Prostate gland (tissue), 2 donors: ENCODE results near the gene USP19. TPM values are rescaled to one million over a fixed set of nuclear protein-coding genes. Genes with fewer than 3 reads are reported as not detected.

Experiments
- DNase-seq: peaks from one replicate; pipeline ENCODE4 v3.0.0-alpha.2; 2019; ENCODE audit warnings: low spot score
- H3K27ac ChIP-seq, 2 donors: fragments of 200-600 bp; sonication (generic); 2 replicates each; pipeline ENCODE4 v1.5.1; 2017 to 2019
- H3K27me3 ChIP-seq: fragments of 200-600 bp; sonication (generic); replicated peaks from 2 replicates; pipeline ENCODE4 v1.5.1; 2019; ENCODE audit not compliant: insufficient read depth
- H3K36me3 ChIP-seq, 2 donors: fragments of 200-600 bp; sonication (generic); 1 replicate in 1 of 2; 2 replicates in 1 of 2; pipeline versions ENCODE4 v1.5.1 to v1.8.1; 2017 to 2019
- H3K4me1 ChIP-seq: fragments of 200-600 bp; sonication (generic); replicated peaks from 2 replicates; pipeline ENCODE4 v1.5.1; 2019
- H3K4me3 ChIP-seq, 2 donors: fragments of 200-600 bp; sonication (generic); 2 replicates each; pipeline ENCODE4 v1.5.1; 2017 to 2019
- H3K9me3 ChIP-seq: fragments of 200-600 bp; sonication (generic); 2 replicates; pipeline ENCODE4 v1.5.1; 2017
- POLR2A ChIP-seq: fragments of 450-650 bp; IDR thresholded peaks from one replicate; pipeline ENCODE4 v1.6.1; 2016; ENCODE audit warnings: antibody characterized with exemption, mild to moderate bottlenecking
- POLR2AphosphoS5 ChIP-seq: sonication (generic); formaldehyde crosslinking; IDR thresholded peaks from one replicate; pipeline ENCODE4 v1.6.1; 2017; ENCODE audit warnings: antibody characterized with exemption
- WGBS: methylation state at CpG from one replicate; pipeline ENCODE4 v1.1.5; 2018; 5-methylcytosine and 5-hydroxymethylcytosine counted together
- intact Hi-C: fragments of 100-400 bp; cut with DNase I; formaldehyde crosslinking; loops from one replicate; pipeline ENCODE4 v1.14.2; 2022
- total RNA-seq, 2 donors: library from RNA; depleted of rRNA; stranded (reverse); fragments of >200 nt; gene quantifications; one replicate each; pipeline ENCODE4 v1.1.0, GENCODE V29; 2016
- TF ChIP-seq, protein P1 (sequence below), 4 experiments: fragments of 200-600 bp in 2 of 4; fragments of 450-650 bp in 2 of 4; sonication (generic) in 2 of 4; IDR thresholded peaks; 1 replicate in 3 of 4; 2 replicates in 1 of 4; pipeline ENCODE4 v1.5.1; 2016 to 2019; ENCODE audit warnings: antibody characterized with exemption in 4 of 4, mild to moderate bottlenecking in 2 of 4, moderate library complexity in 2 of 4

The USP19 gene
- total RNA-seq, 2 donors from 2014 or later = 62.7 to 98.2 TPM

DNA sequence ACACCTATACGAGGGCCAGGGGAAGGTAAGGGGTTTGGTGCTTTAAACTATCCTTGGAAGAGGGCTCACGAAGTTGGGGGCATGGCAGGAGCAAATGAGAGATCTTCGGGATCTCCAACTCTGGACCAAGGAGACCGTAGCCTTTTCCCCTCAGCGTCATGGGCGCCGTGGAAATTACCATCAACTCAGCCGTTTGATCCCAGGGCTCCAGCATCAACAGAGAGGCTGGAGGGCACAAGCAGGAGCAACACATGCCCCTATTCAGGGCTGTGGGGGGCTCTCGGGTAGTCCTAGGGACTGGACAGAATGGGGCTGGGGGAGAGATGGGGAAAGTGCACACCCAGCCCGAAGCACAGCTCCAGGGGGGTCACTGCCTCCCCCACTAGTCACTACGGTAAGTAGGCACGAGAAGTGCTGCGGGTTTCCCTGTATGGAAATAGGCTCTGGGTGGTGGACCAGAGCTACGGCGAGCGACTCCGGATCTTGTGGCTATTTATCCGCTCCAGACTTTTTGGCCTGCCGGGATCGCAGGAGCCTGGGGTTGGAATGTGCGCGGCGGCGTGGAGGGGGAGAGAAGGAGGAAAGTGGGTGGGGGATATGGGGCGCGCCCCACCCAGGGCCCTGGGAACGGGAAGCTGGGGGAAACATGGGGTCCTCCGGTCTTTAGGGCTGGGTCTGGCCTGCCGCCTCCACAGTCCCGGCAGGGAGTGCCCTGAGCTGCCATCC, 12.8 kb upstream of the USP19 start:
- 4% methylated on average over 30 of the region's 30 CpGs for WGBS
- TF ChIP-seq, protein P1, sequence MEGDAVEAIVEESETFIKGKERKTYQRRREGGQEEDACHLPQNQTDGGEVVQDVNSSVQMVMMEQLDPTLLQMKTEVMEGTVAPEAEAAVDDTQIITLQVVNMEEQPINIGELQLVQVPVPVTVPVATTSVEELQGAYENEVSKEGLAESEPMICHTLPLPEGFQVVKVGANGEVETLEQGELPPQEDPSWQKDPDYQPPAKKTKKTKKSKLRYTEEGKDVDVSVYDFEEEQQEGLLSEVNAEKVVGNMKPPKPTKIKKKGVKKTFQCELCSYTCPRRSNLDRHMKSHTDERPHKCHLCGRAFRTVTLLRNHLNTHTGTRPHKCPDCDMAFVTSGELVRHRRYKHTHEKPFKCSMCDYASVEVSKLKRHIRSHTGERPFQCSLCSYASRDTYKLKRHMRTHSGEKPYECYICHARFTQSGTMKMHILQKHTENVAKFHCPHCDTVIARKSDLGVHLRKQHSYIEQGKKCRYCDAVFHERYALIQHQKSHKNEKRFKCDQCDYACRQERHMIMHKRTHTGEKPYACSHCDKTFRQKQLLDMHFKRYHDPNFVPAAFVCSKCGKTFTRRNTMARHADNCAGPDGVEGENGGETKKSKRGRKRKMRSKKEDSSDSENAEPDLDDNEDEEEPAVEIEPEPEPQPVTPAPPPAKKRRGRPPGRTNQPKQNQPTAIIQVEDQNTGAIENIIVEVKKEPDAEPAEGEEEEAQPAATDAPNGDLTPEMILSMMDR (IDR thresholded peaks at IDR 0.05) = peak in 1 of 4 experiments; percentile 2
- TF ChIP-seq POLR2A (peak; percentile 17), POLR2AphosphoS5 (peak; percentile 79)
- H3K27ac ChIP-seq = peak overlapping the region; percentile 81
- intact Hi-C loops = loop anchor here (5.0 to 10.0 kb wide), 2 partner anchors 41 to 1151 kb away; partner anchors contain the start of gene QRICH1
- no peaks in the 10 kb centered on the region for H3K9me3 ChIP-seq
- no peaks in the 10 kb centered on the region for H3K27me3 ChIP-seq
- peak overlapping the region; percentile 43 to 63 for H3K4me3 ChIP-seq
- H3K4me1 ChIP-seq = peaks cover 5% of the 10 kb centered on the region
- H3K36me3 ChIP-seq = no peaks in the 10 kb centered on the region
- DNase-seq = peak; percentile 83

DNA sequence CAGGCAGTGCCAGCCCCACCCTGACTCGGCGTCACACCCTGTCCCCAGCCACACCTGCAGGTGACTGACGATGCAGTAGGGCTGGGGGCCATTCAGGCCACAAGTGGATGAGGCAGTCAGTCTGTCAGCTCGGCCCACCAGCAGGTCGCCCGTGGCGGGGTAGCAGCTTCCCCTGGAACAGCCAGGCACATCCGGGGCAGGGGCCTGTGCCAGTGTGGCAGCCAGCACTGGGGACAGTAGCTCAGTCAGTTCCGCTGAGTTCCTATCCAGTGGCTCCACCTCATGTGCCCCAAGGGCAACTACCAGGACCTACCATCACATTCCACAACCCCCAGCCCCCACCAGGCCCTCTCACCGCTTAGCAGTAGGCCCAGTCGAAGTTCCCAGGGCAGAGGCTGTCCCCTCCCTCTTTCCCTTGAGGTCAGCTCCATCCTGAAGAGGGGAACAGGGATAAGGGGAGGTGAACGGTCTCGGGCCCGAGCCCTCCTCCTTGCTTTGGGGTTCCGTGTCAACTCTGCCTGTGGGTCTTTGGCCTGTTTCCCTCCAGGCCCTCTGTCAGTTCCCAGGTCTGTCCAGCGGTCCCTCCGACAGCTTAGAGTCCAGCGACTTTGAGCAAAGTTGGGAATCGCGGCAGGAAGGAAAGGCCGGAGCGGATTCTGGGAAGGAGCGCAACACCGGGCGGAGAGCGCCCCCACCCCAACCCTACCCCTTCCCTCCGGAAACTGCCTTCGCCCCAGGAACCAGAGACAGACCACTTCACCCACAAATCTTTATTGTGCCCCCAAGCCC, 12.0 kb upstream of the USP19 start, which contains the start of gene LAMB2:
TSS of gene LAMB2 (minus strand) at position 614 of the 789 bp plus-strand sequence. CDS start at position 431, 183 bp downstream.
- 1% methylated on average over 28 of the region's 28 CpGs for WGBS
- intact Hi-C loops = loop anchor here (5.0 to 10.0 kb wide), 2 partner anchors 40 to 1152 kb away; partner anchors contain the start of gene QRICH1

DNA sequence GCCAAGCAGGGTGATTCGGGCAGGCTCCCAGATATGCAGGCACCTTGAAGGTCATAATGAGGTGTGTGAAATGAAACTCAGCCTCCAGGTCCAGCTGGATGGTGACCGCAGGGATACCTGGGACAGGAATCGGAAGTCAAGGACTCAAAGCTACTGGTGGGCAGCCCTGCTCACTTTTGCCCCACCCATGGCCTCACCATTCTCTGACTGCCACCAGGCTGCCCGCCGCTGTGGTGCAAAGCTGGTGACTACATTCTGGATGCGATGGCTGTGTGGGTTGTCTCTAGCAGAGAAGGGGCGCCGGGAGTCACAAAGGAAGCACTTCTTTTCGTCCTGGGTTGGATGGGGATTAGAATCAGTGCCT, 11.4 kb upstream of the USP19 start:
- intact Hi-C loops = loop anchor here (5.0 to 10.0 kb wide), 2 partner anchors 40 to 1153 kb away; partner anchors contain the start of gene QRICH1
- peaks cover 5% of the 10 kb centered on the region for H3K4me1 ChIP-seq
- H3K4me3 ChIP-seq = peak overlapping the region; percentile 43 to 63
- no peak for DNase-seq
- TF ChIP-seq, protein P1 (IDR thresholded peaks at IDR 0.05) = no peak
- no peaks in the 10 kb centered on the region for H3K9me3 ChIP-seq
- no peaks in the 10 kb centered on the region for H3K27me3 ChIP-seq
- H3K27ac ChIP-seq = peak overlapping the region; percentile 81
- peaks cover 0 to 4% of the 10 kb centered on the region in 2 donors for H3K36me3 ChIP-seq
- 51% methylated on average over 9 of the region's 9 CpGs for WGBS

More for the DNA sequence above, 12.0 kb upstream of the USP19 start, which contains the start of gene LAMB2:
- H3K4me1 ChIP-seq = peaks cover 5% of the 10 kb centered on the region
- no peaks in the 10 kb centered on the region for H3K27me3 ChIP-seq
- H3K4me3 ChIP-seq = peak within 1 kb of the TSS; percentile 43 to 63
- peaks cover 0 to 4% of the 10 kb centered on the region in 2 donors for H3K36me3 ChIP-seq
- TF ChIP-seq POLR2AphosphoS5 (peak; percentile 71), POLR2A (peak; percentile 62)
- TF ChIP-seq, protein P1 (IDR thresholded peaks at IDR 0.05) = peak in 2 of 4 experiments; percentile 9 to 16
- peak; percentile 76 for DNase-seq
- peak within 1 kb of the TSS; percentile 81 for H3K27ac ChIP-seq
- no peaks in the 10 kb centered on the region for H3K9me3 ChIP-seq

DNA sequence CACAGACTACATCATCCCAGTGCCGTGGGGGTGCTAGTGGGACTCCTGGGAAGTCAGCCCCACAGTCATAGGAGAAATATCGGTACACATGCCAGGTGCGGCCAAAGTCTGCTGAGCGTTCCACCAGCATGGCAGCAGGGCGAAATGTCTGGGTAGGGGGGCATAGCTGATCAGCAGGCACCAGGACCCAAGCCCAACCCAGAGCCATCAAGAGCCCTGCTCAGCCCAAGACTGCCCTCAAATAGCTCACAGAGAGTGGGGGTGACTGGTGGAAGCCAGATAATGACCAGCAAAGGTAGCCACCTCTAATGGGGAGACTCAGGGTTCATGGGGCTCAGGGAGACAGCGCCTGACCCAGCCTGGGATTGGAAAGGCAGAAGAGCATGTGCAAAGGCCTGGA, 11.0 kb upstream of the USP19 start:
- H3K9me3 ChIP-seq = no peaks in the 10 kb centered on the region
- H3K36me3 ChIP-seq = peaks cover 0 to 4% of the 10 kb centered on the region in 2 donors
- TF ChIP-seq, protein P1 (IDR thresholded peaks at IDR 0.05) = no peak
- TF ChIP-seq POLR2AphosphoS5 (no peak), POLR2A (no peak)
- H3K27ac ChIP-seq = peak overlapping the region; percentile 81
- intact Hi-C loops = loop anchor here (5.0 to 10.0 kb wide), 2 partner anchors 39 to 1153 kb away; partner anchors contain the start of gene QRICH1
- no peaks in the 10 kb centered on the region for H3K27me3 ChIP-seq
- peaks cover 5% of the 10 kb centered on the region for H3K4me1 ChIP-seq
- H3K4me3 ChIP-seq = peak overlapping the region in 1 of 2 donors; percentile 43
- no peak for DNase-seq
- 95% methylated on average over 6 of the region's 6 CpGs for WGBS
